GM21360 (cell line): ENCODE results near the gene CCDC148.

Source experiments
- ATAC-seq: cut with Tn5 transposase; IDR thresholded peaks from one replicate; pipeline ENCODE4 v1.9.1; 2021; ENCODE audit warnings: mild to moderate bottlenecking, moderate library complexity; ENCODE audit not compliant: unreplicated experiment

CCDC148 gene

GRCh38 chr2:158130832-158131473 is 325.6 kb downstream of the CCDC148 start:
- no peak for ATAC-seq

GRCh38 chr2:158129037-158129436 is 327.5 kb downstream of the CCDC148 start:
- no peak for ATAC-seq

GRCh38 chr2:158128168-158128973 is 328.2 kb downstream of the CCDC148 start:
- ATAC-seq = no peak

- ATAC-seq = no peak
Observed at GRCh38 chr2:158127380-158127804, 329.2 kb downstream of the CCDC148 start.

- ATAC-seq = no peak
Observed at GRCh38 chr2:158125756-158126498, 330.6 kb downstream of the CCDC148 start.

GRCh38 chr2:158124896-158125295 is 331.7 kb downstream of the CCDC148 start:
- no peak for ATAC-seq
